Inferior parietal cortex (tissue), 1 donor: ENCODE measurements around the gene CDKN1C.
A peak's percentile ranks its signal among the peaks of the same experiment; 100 is the strongest.

Experiments
- DNase-seq: peaks from one replicate; pipeline ENCODE4 v3.0.0-alpha.2; 2016; ENCODE audit errors: extremely low spot score

The CDKN1C gene

GRCh38 chr11:2890466-2891294, 5.1 kb upstream of the CDKN1C start:
- DNase-seq = no peak

- DNase-seq = no peak
Observed at GRCh38 chr11:2889362-2890273, 4.0 kb upstream of the CDKN1C start.

GRCh38 chr11:2888266-2888968, 2.8 kb upstream of the CDKN1C start:
- DNase-seq = peak; percentile 91

DNA sequence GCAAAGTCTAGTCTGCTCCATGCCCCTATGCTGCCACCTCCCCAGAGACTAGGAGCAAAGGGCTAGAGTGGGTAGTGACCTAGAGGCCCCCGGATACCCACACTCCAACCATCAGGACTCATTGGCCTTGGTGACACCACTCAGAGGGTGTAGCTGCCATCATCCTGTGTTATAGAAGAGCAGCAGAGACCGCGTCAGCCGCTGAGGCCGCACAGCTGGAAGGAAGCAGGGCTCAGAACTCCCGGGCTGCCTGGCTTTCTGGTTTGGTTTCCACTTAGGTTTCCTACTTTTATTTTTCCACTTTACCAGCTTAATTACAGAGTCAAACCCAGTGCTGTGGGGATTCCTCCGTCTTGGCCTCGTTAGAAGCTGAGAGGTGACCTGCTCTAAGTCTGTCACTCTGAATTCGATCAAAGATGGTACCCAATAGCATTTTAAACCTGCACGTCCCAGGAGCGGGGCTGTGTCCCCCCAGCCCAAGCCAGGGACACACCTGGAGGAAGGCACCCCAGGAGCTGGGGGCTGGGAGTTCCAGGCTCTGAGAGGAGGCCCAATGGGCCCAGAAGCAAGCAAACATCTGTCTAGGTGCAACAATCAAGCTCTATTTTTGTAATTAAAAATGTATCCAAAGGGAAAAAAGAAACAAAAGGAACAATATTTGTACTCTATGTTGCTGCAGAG, 2.1 kb upstream of the CDKN1C start:
- no peak for DNase-seq

DNA sequence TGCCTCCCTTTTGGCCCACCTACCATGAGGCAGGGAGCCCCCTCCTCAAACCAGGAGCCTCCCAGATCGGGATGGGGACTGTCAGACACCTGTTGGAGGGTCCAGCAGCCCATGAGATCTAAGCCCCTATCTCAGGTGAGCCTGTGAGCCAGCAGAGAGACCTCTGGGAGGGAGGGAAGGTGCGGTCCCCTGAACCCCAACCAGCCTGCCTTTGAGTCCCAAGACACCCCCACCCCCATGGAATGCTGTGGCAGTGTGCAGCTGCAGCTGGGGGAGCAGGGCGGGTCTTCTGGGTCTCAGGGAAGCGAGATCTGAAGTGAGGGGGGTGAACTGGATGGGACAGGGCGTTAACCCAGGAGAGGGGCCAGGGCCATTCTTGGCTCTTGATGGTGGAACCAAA, 1.4 kb upstream of the CDKN1C start:
- DNase-seq = no peak

- DNase-seq = no peak
Observed at GRCh38 chr11:2886191-2886894, 768 bp upstream of the CDKN1C start.

GRCh38 chr11:2885017-2885677, 428 bp downstream of the CDKN1C start:
- no peak for DNase-seq

GRCh38 chr11:2883979-2884815, 1.4 kb downstream of the CDKN1C start:
- DNase-seq = no peak

DNA sequence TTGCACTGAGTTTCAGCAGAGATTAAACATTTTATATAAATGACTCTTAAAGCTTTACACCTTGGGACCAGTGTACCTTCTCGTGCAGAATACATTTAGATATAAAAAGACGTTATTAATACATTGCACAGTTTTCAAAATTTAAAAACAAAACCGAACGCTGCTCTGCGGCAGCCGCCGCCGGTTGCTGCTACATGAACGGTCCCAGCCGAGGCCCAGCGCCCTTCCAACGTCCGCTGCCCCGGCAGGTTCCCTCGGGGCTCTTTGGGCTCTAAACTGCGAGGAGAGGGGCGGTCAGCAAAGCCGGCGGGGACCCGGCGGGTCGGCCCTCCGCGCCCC, 2.0 kb downstream of the CDKN1C start:
- no peak for DNase-seq

DNA sequence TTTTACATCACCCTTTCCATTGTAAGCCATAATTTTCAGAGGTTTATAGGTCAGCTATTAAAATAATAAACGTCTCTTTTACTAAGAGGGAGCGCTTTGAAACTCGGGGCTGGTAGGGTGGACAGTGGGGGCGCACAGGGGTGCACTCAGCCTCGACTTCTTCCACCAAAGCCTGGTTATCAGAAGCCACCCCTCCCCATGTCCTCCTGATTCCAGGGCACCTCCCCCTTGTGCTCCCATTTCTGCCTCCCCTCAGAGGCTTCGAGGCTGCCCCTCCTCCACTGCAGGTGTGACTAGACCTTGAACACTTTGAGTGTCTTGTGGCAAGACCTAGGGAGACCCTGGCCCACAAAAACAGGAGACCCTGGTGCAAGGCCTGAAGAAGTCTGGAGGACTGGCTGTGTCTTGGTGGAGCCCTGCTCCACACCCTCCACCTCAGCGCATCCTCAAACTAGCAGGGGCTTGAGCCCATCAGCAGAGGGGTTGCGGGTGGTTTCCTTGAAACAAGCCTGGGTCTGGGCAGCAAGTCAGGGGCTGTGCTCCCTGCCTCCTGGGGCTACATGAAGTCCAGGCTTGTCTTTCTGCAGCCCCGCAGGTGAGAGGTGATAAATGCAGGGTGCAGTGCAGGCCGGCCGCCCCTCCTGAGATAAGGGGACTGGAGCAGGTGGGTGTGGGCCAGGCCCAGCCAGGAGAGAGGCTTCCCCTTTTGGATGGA, 3.0 kb downstream of the CDKN1C start:
- no peak for DNase-seq

GRCh38 chr11:2881981-2882375, 3.6 kb downstream of the CDKN1C start:
- DNase-seq = no peak

GRCh38 chr11:2881076-2881980, 4.2 kb downstream of the CDKN1C start:
- DNase-seq = no peak

- DNase-seq = no peak
Observed at GRCh38 chr11:2880646-2881045, 4.9 kb downstream of the CDKN1C start.

DNA sequence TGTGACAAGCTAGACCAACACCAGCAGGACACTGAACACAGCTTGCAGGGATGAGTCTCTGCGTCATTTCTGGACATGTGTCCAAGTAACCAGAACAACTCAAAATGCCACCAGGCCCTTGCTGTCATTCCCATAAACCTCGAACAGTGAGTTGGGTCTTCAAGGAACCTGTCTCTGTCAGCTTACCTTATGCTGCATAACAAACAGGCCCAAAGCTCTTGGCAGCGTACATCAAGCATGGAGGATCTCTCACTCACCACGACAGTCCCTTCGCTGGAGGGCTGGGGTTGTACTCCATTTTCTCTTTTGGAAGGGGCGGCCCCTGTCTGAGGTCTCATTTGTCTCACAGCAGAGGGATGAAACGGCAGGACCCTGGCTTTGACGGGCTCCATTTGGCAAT, 6.8 kb downstream of the CDKN1C start:
- DNase-seq = no peak

GRCh38 chr11:2877474-2877873, 8.1 kb downstream of the CDKN1C start:
- no peak for DNase-seq

- DNase-seq = no peak
Observed at GRCh38 chr11:2874963-2875362, 10.6 kb downstream of the CDKN1C start.

GRCh38 chr11:2870969-2871680, 14.4 kb downstream of the CDKN1C start:
- no peak for DNase-seq
